B cell (primary cell): ENCODE measurements around the gene CLIC6. TPM values are rescaled to one million over a fixed set of nuclear protein-coding genes. Genes with fewer than 3 reads are reported as not detected.

Experiments used
- ATAC-seq: fragments of 200-7000 bp; cut with Tn5 transposase; one replicate; pipeline ENCODE4 v1.10.0; 2021; ENCODE audit warnings: low read depth, mild to moderate bottlenecking, moderate number of reproducible peaks, moderate library complexity
- CTCF ChIA-PET: fragments of 350-600 bp; sonication (Branson Sonifier 250); formaldehyde crosslinking; loops from one replicate; lab custom pipeline; 2021; ENCODE audit warnings: antibody characterized with exemption, inconsistent platforms; lab: Charles Lee
- POLR2A ChIA-PET: fragments of 350-600 bp; sonication (Branson Sonifier 250); formaldehyde crosslinking; loops from one replicate; lab custom pipeline; 2021; ENCODE audit warnings: antibody characterized with exemption; lab: Charles Lee
- DNase-seq: peaks from one replicate; pipeline ENCODE4 v3.0.0; 2013
- H2AFZ ChIP-seq: 2 replicates; pipeline ENCODE4 v1.6.1; 2012; ENCODE audit warnings: mild to moderate bottlenecking, low read depth, low read length; ENCODE audit not compliant: insufficient read depth, poor library complexity, severe bottlenecking
- H3K27ac ChIP-seq, 2 donors: 1 replicate in 1 of 2; 2 replicates in 1 of 2; pipeline ENCODE4 v1.5.1; 2012 to 2013; ENCODE audit warnings: low read length in 2 of 2, mild to moderate bottlenecking in 2 of 2, moderate library complexity in 1 of 2
- H3K27me3 ChIP-seq, 4 experiments: fragments of 200-600 bp in 1 of 4; sonication (generic) in 1 of 4; replicated peaks in 1 of 4; 1 replicate in 2 of 4; 2 replicates in 2 of 4; pipeline versions ENCODE4 v1.6.1 to v1.7.0; 2013 to 2016; ENCODE audit warnings: low read length in 3 of 4, mild to moderate bottlenecking in 2 of 4, mixed read lengths in 1 of 4, moderate library complexity in 1 of 4; ENCODE audit not compliant: insufficient read depth in 4 of 4, control insufficient read depth in 3 of 4; ENCODE audit errors: control extremely low read depth in 1 of 4
- H3K36me3 ChIP-seq, 2 experiments: replicated peaks in 1 of 2; 1 replicate in 1 of 2; 2 replicates in 1 of 2; pipeline versions ENCODE4 v1.6.1 to v1.7.1; 2013; ENCODE audit warnings: low read length in 1 of 2; ENCODE audit not compliant: insufficient read depth in 2 of 2, control insufficient read depth in 1 of 2; ENCODE audit errors: control extremely low read depth in 1 of 2, extremely low read depth in 1 of 2
- H3K4me1 ChIP-seq, 2 donors: fragments of 200-600 bp in 1 of 2; sonication (generic) in 1 of 2; 1 replicate in 1 of 2; 2 replicates in 1 of 2; pipeline versions ENCODE4 v1.5.1 to v1.6.1; 2013 to 2017; ENCODE audit warnings: low read length in 2 of 2; ENCODE audit not compliant: control insufficient read depth in 2 of 2, insufficient read depth in 2 of 2
- H3K4me2 ChIP-seq: replicated peaks from 2 replicates; pipeline ENCODE3; 2012; ENCODE audit warnings: mild to moderate bottlenecking, low read depth, low read length; ENCODE audit not compliant: poor library complexity, severe bottlenecking
- H3K4me3 ChIP-seq, 5 experiments: fragments of 200-600 bp in 1 of 5; sonication (generic) in 1 of 5; 1 replicate in 3 of 5; 2 replicates in 2 of 5; pipeline versions ENCODE4 v1.5.1 to v1.7.0; 2011 to 2016; ENCODE audit warnings: low read length in 4 of 5, mild to moderate bottlenecking in 4 of 5, low read depth in 2 of 5, control low read depth in 1 of 5, moderate library complexity in 1 of 5; ENCODE audit not compliant: insufficient read depth in 1 of 5; ENCODE audit errors: control extremely low read depth in 1 of 5, extremely low read depth in 1 of 5
- H3K79me2 ChIP-seq: fragments of 200-600 bp; sonication (generic); one replicate; pipeline ENCODE4 v1.6.0; 2016; ENCODE audit warnings: low read length; ENCODE audit not compliant: control insufficient read depth, insufficient read depth
- H3K9ac ChIP-seq: fragments of 200-600 bp; sonication (generic); 2 replicates; pipeline ENCODE4 v1.6.1; 2017; ENCODE audit warnings: mild to moderate bottlenecking, low read length, moderate library complexity
- H3K9me3 ChIP-seq, 3 donors: one replicate each; pipeline versions ENCODE4 v1.6.1 to v1.7.1; 2013; ENCODE audit warnings: low read length in 2 of 3; ENCODE audit not compliant: control insufficient read depth in 2 of 3, insufficient read depth in 1 of 3; ENCODE audit errors: control extremely low read depth in 1 of 3
- H4K20me1 ChIP-seq: 2 replicates; pipeline ENCODE4 v1.6.0; 2012; ENCODE audit warnings: mild to moderate bottlenecking, low read length; ENCODE audit not compliant: insufficient read depth, control insufficient read depth, poor library complexity, severe bottlenecking
- H3K27ac Mint-ChIP-seq: one replicate; pipeline ENCODE4 v1.8.0; 2021; ENCODE audit warnings: mixed read lengths
- H3K27me3 Mint-ChIP-seq: one replicate; pipeline ENCODE4 v1.8.0; 2021; ENCODE audit warnings: mixed read lengths
- H3K4me1 Mint-ChIP-seq: one replicate; pipeline ENCODE4 v1.8.0; 2021; ENCODE audit warnings: mixed read lengths
- H3K4me3 Mint-ChIP-seq: one replicate; pipeline ENCODE4 v1.8.0; 2021; ENCODE audit warnings: mixed read lengths
- H3K9me3 Mint-ChIP-seq: one replicate; pipeline ENCODE4 v1.8.0; 2022; ENCODE audit warnings: mixed read lengths; ENCODE audit not compliant: insufficient read depth
- EZH2 ChIP-seq: IDR thresholded peaks from 2 replicates; pipeline ENCODE4 v1.6.1; 2012; ENCODE audit warnings: borderline replicate concordance, low read depth, mild to moderate bottlenecking, moderate library complexity, low read length; ENCODE audit not compliant: insufficient read depth, poor library complexity, severe bottlenecking
- WGBS: methylation state at CpG from one replicate; pipeline ENCODE4 v1.1.5; 2013; ENCODE audit warnings: missing lambda C conversion rate; ENCODE audit not compliant: insufficient coverage; 5-methylcytosine and 5-hydroxymethylcytosine counted together
- intact Hi-C: fragments of 100-400 bp; cut with micrococcal nuclease; formaldehyde crosslinking; loops from one replicate; pipeline ENCODE4 v1.10.0; 2022
- polyA plus RNA-seq: library from polyadenylated mRNA; depleted of rRNA; stranded (reverse); fragments of >200 nt; gene quantifications from 2 replicates; pipeline ENCODE4 v1.2.3, GENCODE V29; 2012
- total RNA-seq, 2 donors: library from RNA; stranded (reverse); fragments of 120-200 nt in 1 of 2; gene quantifications; 1 replicate in 1 of 2; 2 replicates in 1 of 2; pipeline versions ENCODE4 v1.2.3 to v1.2.4, GENCODE V29; 2013 to 2022
- TF ChIP-seq, protein P1 (sequence below): fragments of 200-600 bp; IDR thresholded peaks from one replicate; pipeline ENCODE4 v1.8.0; 2022; ENCODE audit warnings: antibody characterized with exemption, mild to moderate bottlenecking

Gene CLIC6
- total and polyA plus RNA-seq, 2 donors (not counting 1 experiment from before 2014, with no cell fraction given): 0.01 to 0.07 TPM

DNA sequence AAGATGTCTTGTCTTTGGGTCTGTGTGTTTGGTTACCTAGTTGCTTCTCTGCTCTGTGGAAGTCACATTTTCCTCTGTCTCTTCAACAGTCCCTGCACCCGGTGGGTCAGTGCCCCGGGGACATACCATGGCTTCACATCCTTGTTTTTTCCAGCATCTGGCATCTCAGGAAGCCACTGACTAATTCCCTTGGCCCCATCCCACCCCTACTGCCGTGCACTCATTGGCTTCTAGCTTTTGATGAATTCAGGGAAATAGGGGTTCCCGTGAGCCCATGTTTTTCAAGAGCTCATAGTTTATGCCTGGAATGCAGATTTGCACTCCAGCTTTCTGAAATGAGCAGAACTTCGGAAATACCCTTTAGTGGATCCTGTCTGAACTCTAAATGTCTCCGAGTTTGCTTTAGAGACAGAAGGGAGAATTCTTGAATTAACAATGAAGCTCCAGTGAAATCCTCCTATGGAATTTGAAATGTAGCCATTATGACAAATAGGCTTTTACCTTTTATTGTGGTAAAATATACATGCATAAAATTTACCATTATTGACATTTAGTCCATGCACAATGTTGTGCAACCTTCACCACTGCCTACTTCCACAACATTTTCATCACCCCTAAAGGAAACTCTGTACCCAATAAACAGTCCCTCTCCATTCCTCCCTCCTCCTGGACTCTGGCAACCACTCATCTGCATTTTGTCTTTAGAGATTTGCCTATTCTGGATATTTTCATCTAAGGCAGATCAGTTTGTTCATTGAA is 67.5 kb downstream of the CLIC6 start:
- TF ChIP-seq EZH2: no peak
- TF ChIP-seq, protein P1, sequence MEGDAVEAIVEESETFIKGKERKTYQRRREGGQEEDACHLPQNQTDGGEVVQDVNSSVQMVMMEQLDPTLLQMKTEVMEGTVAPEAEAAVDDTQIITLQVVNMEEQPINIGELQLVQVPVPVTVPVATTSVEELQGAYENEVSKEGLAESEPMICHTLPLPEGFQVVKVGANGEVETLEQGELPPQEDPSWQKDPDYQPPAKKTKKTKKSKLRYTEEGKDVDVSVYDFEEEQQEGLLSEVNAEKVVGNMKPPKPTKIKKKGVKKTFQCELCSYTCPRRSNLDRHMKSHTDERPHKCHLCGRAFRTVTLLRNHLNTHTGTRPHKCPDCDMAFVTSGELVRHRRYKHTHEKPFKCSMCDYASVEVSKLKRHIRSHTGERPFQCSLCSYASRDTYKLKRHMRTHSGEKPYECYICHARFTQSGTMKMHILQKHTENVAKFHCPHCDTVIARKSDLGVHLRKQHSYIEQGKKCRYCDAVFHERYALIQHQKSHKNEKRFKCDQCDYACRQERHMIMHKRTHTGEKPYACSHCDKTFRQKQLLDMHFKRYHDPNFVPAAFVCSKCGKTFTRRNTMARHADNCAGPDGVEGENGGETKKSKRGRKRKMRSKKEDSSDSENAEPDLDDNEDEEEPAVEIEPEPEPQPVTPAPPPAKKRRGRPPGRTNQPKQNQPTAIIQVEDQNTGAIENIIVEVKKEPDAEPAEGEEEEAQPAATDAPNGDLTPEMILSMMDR: no peak
- H3K27me3 Mint-ChIP-seq: peaks cover 34% of the 10 kb centered on the region
- H3K9me3 Mint-ChIP-seq: no peaks in the 10 kb centered on the region
- no peaks in the 10 kb centered on the region for H3K79me2 ChIP-seq
- H3K27ac ChIP-seq: no peak overlapping the region
- H2AFZ ChIP-seq: no peak overlapping the region
- ATAC-seq: no peak
- H3K4me1 ChIP-seq: no peaks in the 10 kb centered on the region
- H3K27ac Mint-ChIP-seq: no peak overlapping the region
- no peak overlapping the region for H3K4me2 ChIP-seq
- H3K9me3 ChIP-seq: no peaks in the 10 kb centered on the region
- H3K4me3 Mint-ChIP-seq: no peak overlapping the region
- H3K36me3 ChIP-seq: no peaks in the 10 kb centered on the region
- H4K20me1 ChIP-seq: no peaks in the 10 kb centered on the region
- H3K9ac ChIP-seq: no peak overlapping the region
- peaks cover 0 to 6% (median 0%) of the 10 kb centered on the region in 4 experiments for H3K27me3 ChIP-seq
- no peak for DNase-seq
- WGBS: 83% methylated on average over 4 of the region's 6 CpGs
- ChIA-PET CTCF (interaction anchor here (0.7 to 1.8 kb wide), 3 partner anchors 9 to 880 kb away, joined by 3 to 4 read pairs (median 3); no protein-coding TSS in a partner anchor), POLR2A (no interaction called here)
- H3K4me1 Mint-ChIP-seq: no peaks in the 10 kb centered on the region
- no peak overlapping the region for H3K4me3 ChIP-seq
- intact Hi-C loops: no loop called here

DNA sequence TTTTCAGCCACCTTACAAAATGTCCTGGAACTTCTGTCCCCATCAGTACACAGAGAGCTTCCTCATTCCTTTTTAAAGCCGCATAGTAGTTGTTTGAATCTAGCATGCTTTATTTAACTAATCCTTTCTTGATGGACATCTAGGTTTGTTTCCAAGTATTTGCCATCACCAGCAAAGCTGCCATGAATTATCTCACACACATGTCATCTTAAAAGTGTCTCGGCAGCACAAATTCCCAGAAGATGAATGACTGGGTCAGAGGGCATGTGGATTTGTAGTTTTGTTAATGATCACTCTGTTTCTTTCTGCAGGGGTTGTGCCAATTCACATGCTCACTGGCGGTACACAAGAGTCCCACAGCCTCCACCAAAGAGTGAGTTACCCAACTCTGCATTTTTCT is 68.3 kb downstream of the CLIC6 start:
- H3K4me2 ChIP-seq: no peak overlapping the region
- Mint-ChIP-seq H3K27ac (no peak overlapping the region), H3K9me3 (no peaks in the 10 kb centered on the region), H3K4me1 (no peaks in the 10 kb centered on the region), H3K27me3 (peaks cover 34% of the 10 kb centered on the region), H3K4me3 (no peak overlapping the region)
- POLR2A ChIA-PET: no interaction called here
- no peak for TF ChIP-seq EZH2
- TF ChIP-seq, protein P1: no peak
- no peaks in the 10 kb centered on the region for H3K79me2 ChIP-seq
- H4K20me1 ChIP-seq: no peaks in the 10 kb centered on the region
- H3K4me3 ChIP-seq: no peak overlapping the region
- H3K36me3 ChIP-seq: no peaks in the 10 kb centered on the region
- H3K4me1 ChIP-seq: no peaks in the 10 kb centered on the region
- no peak overlapping the region for H3K9ac ChIP-seq
- H3K27me3 ChIP-seq: peaks cover 0 to 6% (median 0%) of the 10 kb centered on the region in 4 experiments
- intact Hi-C loops: no loop called here
- no peaks in the 10 kb centered on the region for H3K9me3 ChIP-seq
- no peak overlapping the region for H3K27ac ChIP-seq
- CTCF ChIA-PET: interaction anchor here (0.7 to 1.8 kb wide), 2 partner anchors 9 to 879 kb away, joined by 3 to 4 read pairs; no protein-coding TSS in a partner anchor
- H2AFZ ChIP-seq: no peak overlapping the region
- WGBS: no CpG with 5 or more reads among the region's 3 CpGs
- no peak for ATAC-seq
- DNase-seq: no peak
